GM12878 (cell line): ENCODE measurements around the gene RASAL2. TPM values are rescaled to one million over a fixed set of nuclear protein-coding genes. Genes with fewer than 3 reads are reported as not detected.

ENCODE experiments used
- ATAC-seq: fragments of 200-7000 bp; cut with Tn5 transposase; 3 replicates; pipeline ENCODE4 v1.9.1; 2020; ENCODE audit warnings: mild to moderate bottlenecking, moderate library complexity
- BruUV-seq: library from RNA; stranded (reverse); fragments of 400-500 nt; replicated peaks from 2 replicates; lab custom pipeline; 2021; lab: Mats Ljungman, UMichigan
- CTCF ChIA-PET: fragments of 300-600 bp; sonication (Branson Sonifier 250); formaldehyde crosslinking; extraction: SDS; loops from one replicate; lab custom pipeline; 2021; ENCODE audit warnings: inconsistent platforms; lab: Yijun Ruan, JAX
- POLR2A ChIA-PET: fragments of 350-600 bp; formaldehyde crosslinking; extraction: SDS; loops from one replicate; lab custom pipeline; 2021; ENCODE audit warnings: inconsistent platforms; lab: Charles Lee
- RAD21 ChIA-PET: fragments of 300-600 bp; sonication (Branson Sonifier 250); formaldehyde crosslinking; loops from one replicate; lab custom pipeline; 2023; ENCODE audit warnings: antibody characterized with exemption; ENCODE audit not compliant: unreplicated experiment; lab: Charles Lee
- SMC1A ChIA-PET: fragments of 300-600 bp; sonication (Branson Sonifier 250); formaldehyde crosslinking; loops from one replicate; lab custom pipeline; 2023; ENCODE audit not compliant: unreplicated experiment, uncharacterized antibody; lab: Charles Lee
- DNase-seq: peaks from one replicate; pipeline ENCODE4 v3.0.0-alpha.2; 2011; ENCODE audit warnings: low read depth, low spot score
- FAIRE-seq: peaks from 3 replicates; lab custom pipeline; 2011; peaks lifted over from hg19 to GRCh38; lab: Jason Lieb, UNC
- H2AFZ ChIP-seq: 2 replicates; pipeline ENCODE4 v1.6.0; 2011; ENCODE audit warnings: low read depth, low read length, control low read depth; ENCODE audit not compliant: control insufficient read depth
- H3K27ac ChIP-seq: 2 replicates; pipeline ENCODE4 v1.5.1; 2011; ENCODE audit warnings: control low read depth; ENCODE audit not compliant: control insufficient read depth, insufficient read depth
- H3K27me3 ChIP-seq, 2 experiments: replicated peaks in 1 of 2; 2 replicates each; pipeline versions ENCODE4 v1.6.0 to v1.6.1; 2011; ENCODE audit warnings: low read length in 1 of 2; ENCODE audit not compliant: control insufficient read depth in 2 of 2, insufficient read depth in 2 of 2
- H3K36me3 ChIP-seq, 2 experiments: 2 replicates each; pipeline ENCODE4 v1.5.1; 2011; ENCODE audit warnings: low read length in 1 of 2; ENCODE audit not compliant: control insufficient read depth in 2 of 2, insufficient read depth in 2 of 2
- H3K4me1 ChIP-seq: 2 replicates; pipeline ENCODE4 v1.6.1; 2011; ENCODE audit warnings: mild to moderate bottlenecking, low read length, moderate library complexity, mixed read lengths; ENCODE audit not compliant: control insufficient read depth, insufficient read depth
- H3K4me2 ChIP-seq: 2 replicates; pipeline ENCODE4 v1.6.0; 2011; ENCODE audit warnings: control low read depth; ENCODE audit not compliant: control insufficient read depth, insufficient read depth
- H3K4me3 ChIP-seq: fragments of 200-600 bp; sonication (generic); 2 replicates; pipeline ENCODE4 v1.5.1; 2016
- H3K79me2 ChIP-seq: 2 replicates; pipeline ENCODE4 v1.6.0; 2011; ENCODE audit warnings: low read length; ENCODE audit not compliant: control insufficient read depth, insufficient read depth
- H3K9ac ChIP-seq: 2 replicates; pipeline ENCODE4 v1.8.0; 2011; ENCODE audit warnings: low read length, control low read depth, mixed read lengths; ENCODE audit not compliant: control insufficient read depth, insufficient read depth
- H3K9me3 ChIP-seq: replicated peaks from 3 replicates; pipeline ENCODE4 v1.5.1; 2011; ENCODE audit warnings: mild to moderate bottlenecking, low read length; ENCODE audit not compliant: control insufficient read depth, insufficient read depth
- H4K20me1 ChIP-seq: 2 replicates; pipeline ENCODE4 v1.6.0; 2011; ENCODE audit not compliant: control insufficient read depth, insufficient read depth
- BHLHE40 ChIP-seq, 2 experiments: fragments of 450-650 bp in 1 of 2; IDR thresholded peaks; 2 replicates each; pipeline ENCODE4 v1.6.1; 2011 to 2017; ENCODE audit warnings: low read depth in 2 of 2, borderline replicate concordance in 1 of 2, improper control_type of control experiment in 1 of 2, low read length in 1 of 2, mild to moderate bottlenecking in 1 of 2
- CEBPB ChIP-seq, 2 experiments: fragments of 150-350 bp in 1 of 2; IDR thresholded peaks; 2 replicates each; pipeline ENCODE4 v1.6.1; 2012 to 2014; ENCODE audit warnings: low read depth in 2 of 2, low read length in 2 of 2, borderline replicate concordance in 1 of 2, inconsistent platforms in 1 of 2
- CHD1 ChIP-seq: IDR thresholded peaks from 2 replicates; pipeline ENCODE4 v1.6.1; 2012; ENCODE audit warnings: low read depth, low read length, improper control_type of control experiment
- NFYB ChIP-seq: IDR thresholded peaks from 2 replicates; pipeline ENCODE4 v1.6.1; 2011; ENCODE audit warnings: low read depth, mild to moderate bottlenecking, low read length, improper control_type of control experiment, moderate library complexity; ENCODE audit not compliant: insufficient read depth
- RAD51 ChIP-seq: fragments of 450-650 bp; IDR thresholded peaks from 2 replicates; pipeline ENCODE4 v1.6.1; 2016; ENCODE audit warnings: moderate library complexity, mild to moderate bottlenecking, inconsistent platforms
- TAF1 ChIP-seq: IDR thresholded peaks from 2 replicates; pipeline ENCODE4 v1.6.1; 2011; ENCODE audit warnings: mild to moderate bottlenecking, low read depth, low read length, borderline replicate concordance
- TBL1XR1 ChIP-seq: IDR thresholded peaks from 2 replicates; pipeline ENCODE4 v1.6.1; 2012; ENCODE audit warnings: low read depth, low read length, improper control_type of control experiment
- WGBS: methylation state at CpG from one replicate; pipeline ENCODE4 v1.1.6; 2016; ENCODE audit warnings: low lambda C conversion rate; ENCODE audit not compliant: insufficient replicate concordance, insufficient coverage; ENCODE audit errors: missing lambda C conversion rate; 5-methylcytosine and 5-hydroxymethylcytosine counted together
- in situ Hi-C: fragments of 300-500 bp; cut with MboI; formaldehyde crosslinking; loops from 9 replicates; pipeline ENCODE4 v1.14.3; 2018; ENCODE audit warnings: mixed read lengths
- intact Hi-C: fragments of 100-400 bp; cut with micrococcal nuclease; formaldehyde crosslinking; loops from one replicate; pipeline ENCODE4 v1.14.2; 2022; ENCODE audit not compliant: unreplicated experiment
- polyA plus RNA-seq, 11 experiments: library from polyadenylated mRNA; depleted of rRNA in 4 of 11; unstranded in 6 of 11; stranded (reverse) in 5 of 11; fragments of >200 nt; fragmentation: Nextera tagmentation in 4 of 11; fragmentation: Illumina TruSeq in 1 of 11; extraction: Ambion mirVana in 4 of 11; extraction: Trizol in 1 of 11; gene quantifications; 1 replicate in 1 of 11; 2 replicates in 10 of 11; pipeline versions ENCODE4 v1.2.1 to v1.2.3, GENCODE V29; 2011 to 2016; ENCODE audit warnings: inconsistent platforms in 2 of 11, missing spikeins in 2 of 11, low read depth in 1 of 11
- total RNA-seq, 4 experiments: library from RNA; depleted of rRNA in 3 of 4; stranded (reverse); fragments of >200 nt in 3 of 4; fragmentation: Illumina TruSeq in 1 of 4; extraction: Trizol in 1 of 4; gene quantifications; 2 replicates each; pipeline versions ENCODE4 v1.2.1 to v1.2.3, GENCODE V29; 2013 to 2021
- TF ChIP-seq, protein P1 (sequence below): fragments of 450-650 bp; IDR thresholded peaks from 2 replicates; pipeline ENCODE4 v1.6.1; 2017; ENCODE audit warnings: mild to moderate bottlenecking, moderate library complexity
- TF ChIP-seq, protein P2 (sequence below): fragments of 150-350 bp; IDR thresholded peaks from 2 replicates; pipeline ENCODE4 v1.6.1; 2014; ENCODE audit warnings: mild to moderate bottlenecking, low read depth, low read length

Gene RASAL2
- total and polyA plus RNA-seq, 10 of the 15 experiments (the other 5 are each of a cell fraction or from before 2014, with no cell fraction given): 0.02 to 6.9 (median 0.17) TPM; not detected in 1

DNA sequence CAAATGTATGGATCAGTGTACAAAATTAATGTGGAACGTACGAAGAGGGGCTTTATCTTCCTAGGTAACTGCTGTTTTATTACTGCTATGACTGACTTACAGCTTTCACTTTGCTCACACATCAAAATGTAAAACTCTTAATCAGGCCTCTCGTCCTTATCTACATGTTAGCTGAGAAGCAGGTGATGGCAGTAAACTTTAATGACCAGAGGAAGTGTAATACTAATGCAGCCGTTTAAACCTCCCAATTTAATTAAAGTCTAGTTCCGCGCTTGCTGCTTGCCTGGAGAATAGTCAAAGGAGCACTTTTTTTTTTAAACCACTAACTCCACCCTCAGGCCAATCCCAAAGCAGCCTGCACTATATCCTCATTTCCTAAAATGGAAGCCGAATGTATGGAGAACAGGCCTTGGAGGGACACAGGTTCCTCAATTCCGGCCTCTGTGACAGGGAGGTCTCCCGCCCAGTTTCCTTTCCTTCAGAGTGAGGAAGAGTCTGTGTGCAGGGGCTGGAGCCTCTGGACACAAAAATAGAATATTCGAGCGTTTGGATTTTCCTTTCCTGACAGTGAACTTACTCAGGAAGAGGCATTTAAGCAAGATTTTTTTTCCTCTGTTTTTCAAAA is 36.7 kb upstream of the RASAL2 start (continued):
- TF ChIP-seq, protein P1, sequence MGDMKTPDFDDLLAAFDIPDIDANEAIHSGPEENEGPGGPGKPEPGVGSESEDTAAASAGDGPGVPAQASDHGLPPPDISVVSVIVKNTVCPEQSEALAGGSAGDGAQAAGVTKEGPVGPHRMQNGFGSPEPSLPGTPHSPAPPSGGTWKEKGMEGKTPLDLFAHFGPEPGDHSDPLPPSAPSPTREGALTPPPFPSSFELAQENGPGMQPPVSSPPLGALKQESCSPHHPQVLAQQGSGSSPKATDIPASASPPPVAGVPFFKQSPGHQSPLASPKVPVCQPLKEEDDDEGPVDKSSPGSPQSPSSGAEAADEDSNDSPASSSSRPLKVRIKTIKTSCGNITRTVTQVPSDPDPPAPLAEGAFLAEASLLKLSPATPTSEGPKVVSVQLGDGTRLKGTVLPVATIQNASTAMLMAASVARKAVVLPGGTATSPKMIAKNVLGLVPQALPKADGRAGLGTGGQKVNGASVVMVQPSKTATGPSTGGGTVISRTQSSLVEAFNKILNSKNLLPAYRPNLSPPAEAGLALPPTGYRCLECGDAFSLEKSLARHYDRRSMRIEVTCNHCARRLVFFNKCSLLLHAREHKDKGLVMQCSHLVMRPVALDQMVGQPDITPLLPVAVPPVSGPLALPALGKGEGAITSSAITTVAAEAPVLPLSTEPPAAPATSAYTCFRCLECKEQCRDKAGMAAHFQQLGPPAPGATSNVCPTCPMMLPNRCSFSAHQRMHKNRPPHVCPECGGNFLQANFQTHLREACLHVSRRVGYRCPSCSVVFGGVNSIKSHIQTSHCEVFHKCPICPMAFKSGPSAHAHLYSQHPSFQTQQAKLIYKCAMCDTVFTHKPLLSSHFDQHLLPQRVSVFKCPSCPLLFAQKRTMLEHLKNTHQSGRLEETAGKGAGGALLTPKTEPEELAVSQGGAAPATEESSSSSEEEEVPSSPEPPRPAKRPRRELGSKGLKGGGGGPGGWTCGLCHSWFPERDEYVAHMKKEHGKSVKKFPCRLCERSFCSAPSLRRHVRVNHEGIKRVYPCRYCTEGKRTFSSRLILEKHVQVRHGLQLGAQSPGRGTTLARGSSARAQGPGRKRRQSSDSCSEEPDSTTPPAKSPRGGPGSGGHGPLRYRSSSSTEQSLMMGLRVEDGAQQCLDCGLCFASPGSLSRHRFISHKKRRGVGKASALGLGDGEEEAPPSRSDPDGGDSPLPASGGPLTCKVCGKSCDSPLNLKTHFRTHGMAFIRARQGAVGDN: no peak
- TF ChIP-seq CEBPB (IDR thresholded peaks at IDR 0.05; ENCODE audit: borderline replicate concordance in 1 of 2, low read depth in 2 of 2, low read length in 2 of 2): no peak

DNA sequence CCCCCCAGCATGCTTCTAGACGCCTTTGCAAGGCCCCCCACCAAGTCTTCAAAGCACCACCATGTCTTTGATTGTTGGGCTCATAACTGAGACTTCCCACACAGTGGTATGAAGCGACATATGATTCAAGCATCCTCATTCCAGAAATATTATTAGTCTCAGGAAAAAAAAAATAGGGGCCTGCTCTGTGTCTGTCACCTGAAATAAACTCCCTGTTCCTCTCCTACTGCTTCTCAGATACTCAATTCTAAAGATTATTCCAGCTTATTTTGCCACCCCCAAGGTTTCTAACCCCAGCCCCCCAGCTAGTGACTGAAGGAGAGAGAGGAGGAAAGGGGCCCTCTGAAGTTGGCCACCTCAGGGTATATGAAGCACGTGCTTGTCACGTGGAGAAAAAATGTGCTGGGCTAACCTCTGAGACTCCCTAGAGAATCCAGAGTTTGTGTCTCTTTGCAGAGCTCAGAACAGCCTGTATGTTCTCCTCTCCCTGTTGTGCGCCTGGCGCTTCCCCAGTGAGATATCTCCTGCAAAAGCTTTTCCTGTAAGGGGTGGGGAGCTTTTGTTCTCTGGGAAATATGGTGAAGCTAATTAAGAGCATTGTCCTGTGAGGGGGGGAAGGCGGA is 35.9 kb upstream of the RASAL2 start:
- in situ Hi-C loops (no loop called here), intact Hi-C loops (no loop called here)
- ATAC-seq (no peak), FAIRE-seq (no peak), DNase-seq (no peak)
- H3K4me3 ChIP-seq: no peak overlapping the region
- no peak overlapping the region for H2AFZ ChIP-seq
- RAD21 ChIA-PET: interaction anchor here (3.2 kb wide), 1 partner anchor 131 kb away, joined by 40 read pairs; no protein-coding TSS in a partner anchor
- no peak overlapping the region for H3K4me2 ChIP-seq
- no peak overlapping the region for H3K9ac ChIP-seq
- WGBS: 37% methylated on average over 7 of the region's 7 CpGs
- H3K27me3 ChIP-seq: no peaks in the 10 kb centered on the region; a peak in 1 of 4 replicates
- no peak overlapping the region for H3K27ac ChIP-seq
- SMC1A ChIA-PET: interaction anchor here (0.6 to 1.4 kb wide), 3 partner anchors 11 to 134 kb away, joined by 3 to 4 read pairs (median 3); no protein-coding TSS in a partner anchor
- no peaks in the 10 kb centered on the region for H3K79me2 ChIP-seq
- TF ChIP-seq CHD1 (no peak), TBL1XR1 (no peak), BHLHE40 (IDR thresholded peaks at IDR 0.05; ENCODE audit: borderline replicate concordance in 1 of 2, low read depth in 2 of 2, low read length in 1 of 2) (peak in 1 of 2 experiments; percentile 69; a peak in 1 of 4 replicates), RAD51 (peak; percentile 36; the same call in 1 of the 2 replicates), TAF1 (no peak), NFYB (no peak)
- TF ChIP-seq, protein P2, sequence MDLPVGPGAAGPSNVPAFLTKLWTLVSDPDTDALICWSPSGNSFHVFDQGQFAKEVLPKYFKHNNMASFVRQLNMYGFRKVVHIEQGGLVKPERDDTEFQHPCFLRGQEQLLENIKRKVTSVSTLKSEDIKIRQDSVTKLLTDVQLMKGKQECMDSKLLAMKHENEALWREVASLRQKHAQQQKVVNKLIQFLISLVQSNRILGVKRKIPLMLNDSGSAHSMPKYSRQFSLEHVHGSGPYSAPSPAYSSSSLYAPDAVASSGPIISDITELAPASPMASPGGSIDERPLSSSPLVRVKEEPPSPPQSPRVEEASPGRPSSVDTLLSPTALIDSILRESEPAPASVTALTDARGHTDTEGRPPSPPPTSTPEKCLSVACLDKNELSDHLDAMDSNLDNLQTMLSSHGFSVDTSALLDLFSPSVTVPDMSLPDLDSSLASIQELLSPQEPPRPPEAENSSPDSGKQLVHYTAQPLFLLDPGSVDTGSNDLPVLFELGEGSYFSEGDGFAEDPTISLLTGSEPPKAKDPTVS: no peak
- H4K20me1 ChIP-seq: no peaks in the 10 kb centered on the region
- H3K4me1 ChIP-seq: peaks cover 9% of the 10 kb centered on the region
- CTCF ChIA-PET: interaction anchor here (1.2 to 5.8 kb wide), 3 partner anchors 9 to 132 kb away, joined by 4 to 54 read pairs (median 9); no protein-coding TSS in a partner anchor
- H3K36me3 ChIP-seq: no peaks in the 10 kb centered on the region
- POLR2A ChIA-PET: no interaction called here
- BruUV-seq: no TSS peak
- no peaks in the 10 kb centered on the region for H3K9me3 ChIP-seq
